Measurements from ENCODE around the gene CHRNA5.
"Not testable (repeated sequence)": the region's sequence is repeated elsewhere in the genome, so short reads cannot be mapped to it uniquely, and the experiment has no call there.

CHRNA5 gene

GRCh38 chr15:78605201-78605600 lies 39.9 kb downstream of the CHRNA5 start:
- TF ChIP-seq CTCF (IDR thresholded peaks at IDR 0.05; ENCODE audit: control extremely low read depth, extremely low read depth, low read depth, missing control alignments), result no peak
- DNase-seq (ENCODE audit: extremely low spot score), result no peak
- ChIA-PET CTCF (interaction anchor here (1.1 to 1.7 kb wide), 3 partner anchors 10 to 14 kb away, joined by 3 read pairs; no protein-coding TSS in a partner anchor), POLR2A (no interaction called here)

GRCh38 chr15:78605680-78606079 lies 40.4 kb downstream of the CHRNA5 start:
- ChIA-PET POLR2A (no interaction called here), CTCF (no interaction called here)
- DNase-seq (ENCODE audit: extremely low spot score), result no peak
- no peak for TF ChIP-seq CTCF (IDR thresholded peaks at IDR 0.05; ENCODE audit: control extremely low read depth, extremely low read depth, low read depth, missing control alignments)

GRCh38 chr15:78609551-78609950 lies 44.2 kb downstream of the CHRNA5 start:
- DNase-seq (ENCODE audit: extremely low spot score); CTCF ChIA-PET; POLR2A ChIA-PET: not testable (repeated sequence)

GRCh38 chr15:78614021-78614420 lies 48.7 kb downstream of the CHRNA5 start:
- ChIA-PET POLR2A (no interaction called here), CTCF (interaction anchor here (0.8 to 2.0 kb wide), 4 partner anchors 12 to 96 kb away, joined by 3 to 5 read pairs (median 3); partner anchors contain the start of gene CHRNB4)
- DNase-seq (ENCODE audit: extremely low spot score), result no peak
- no peak for TF ChIP-seq CTCF (IDR thresholded peaks at IDR 0.05; ENCODE audit: control extremely low read depth, extremely low read depth, low read depth, missing control alignments)

- CTCF ChIA-PET, result interaction anchor here (1.1 to 2.0 kb wide), 3 partner anchors 77 to 95 kb away, joined by 3 to 6 read pairs (median 5); no protein-coding TSS in a partner anchor
- no peak for DNase-seq (ENCODE audit: extremely low spot score)
- TF ChIP-seq CTCF (IDR thresholded peaks at IDR 0.05; ENCODE audit: control extremely low read depth, extremely low read depth, low read depth, missing control alignments), result no peak
- POLR2A ChIA-PET, result no interaction called here
Measured at GRCh38 chr15:78615151-78615589, 49.9 kb downstream of the CHRNA5 start.

- no peak for TF ChIP-seq CTCF (IDR thresholded peaks at IDR 0.05; ENCODE audit: control extremely low read depth, extremely low read depth, low read depth, missing control alignments)
Measured at GRCh38 chr15:78616506-78616905, 51.2 kb downstream of the CHRNA5 start.

GRCh38 chr15:78617076-78617475 lies 51.8 kb downstream of the CHRNA5 start:
- POLR2A ChIA-PET, result no interaction called here
- no peak for DNase-seq (ENCODE audit: extremely low spot score)
- no peak for TF ChIP-seq CTCF (IDR thresholded peaks at IDR 0.05; ENCODE audit: control extremely low read depth, extremely low read depth, low read depth, missing control alignments)
- CTCF ChIA-PET, result interaction anchor here (1.0 to 1.3 kb wide), 3 partner anchors 12 to 123 kb away, joined by 3 to 5 read pairs (median 3); no protein-coding TSS in a partner anchor

More at GRCh38 chr15:78616506-78616905, 51.2 kb downstream of the CHRNA5 start:
- no peak for DNase-seq (ENCODE audit: extremely low spot score)
- ChIA-PET CTCF (interaction anchor here (1.1 to 1.8 kb wide), 3 partner anchors 76 to 93 kb away, joined by 3 to 6 read pairs (median 5); no protein-coding TSS in a partner anchor), POLR2A (no interaction called here)

Data from GM10248 (cell line).